Left lung (tissue), 10 donors: Measurements from ENCODE around the gene TRIM14. TPM values are rescaled to one million over a fixed set of nuclear protein-coding genes. Genes with fewer than 3 reads are reported as not detected.
"Not testable (repeated sequence)": the region's sequence is repeated elsewhere in the genome, so short reads cannot be mapped to it uniquely, and the experiment has no call there.

ENCODE experiments used
- ATAC-seq: fragments of 200-7000 bp; cut with Tn5 transposase; one replicate; pipeline ENCODE4 v1.9.1; 2020; ENCODE audit warnings: moderate library complexity
- DNase-seq, 4 donors: peaks; one replicate each; pipeline ENCODE4 v3.0.0-alpha.2; 2013 to 2020
- H3K27ac ChIP-seq, 2 donors: fragments of 200-600 bp; sonication (generic) in 1 of 2; one replicate each; pipeline versions ENCODE4 v1.5.0 to v1.8.0; 2020 to 2021
- H3K27me3 ChIP-seq, 2 donors: fragments of 200-600 bp; sonication (generic) in 1 of 2; one replicate each; pipeline versions ENCODE4 v1.5.0 to v1.8.0; 2020 to 2021
- H3K36me3 ChIP-seq, 2 donors: fragments of 200-600 bp; sonication (generic) in 1 of 2; one replicate each; pipeline versions ENCODE4 v1.5.0 to v1.8.0; 2020 to 2021
- H3K4me1 ChIP-seq, 2 donors: fragments of 200-600 bp; one replicate each; pipeline ENCODE4 v1.8.0; 2021
- H3K4me3 ChIP-seq, 2 donors: fragments of 200-600 bp; sonication (generic) in 1 of 2; one replicate each; pipeline versions ENCODE4 v1.5.0 to v1.8.0; 2020 to 2021; ENCODE audit warnings: mild to moderate bottlenecking in 1 of 2
- H3K9me3 ChIP-seq, 2 donors: fragments of 200-600 bp; sonication (generic) in 1 of 2; one replicate each; pipeline versions ENCODE4 v1.5.0 to v1.8.0; 2020 to 2021
- intact Hi-C, 2 donors: fragments of 100-400 bp; cut with DNase I; formaldehyde crosslinking; loops; one replicate each; pipeline versions ENCODE4 v1.11.2 to v1.14.2; 2022
- polyA plus RNA-seq, 6 donors: library from polyadenylated mRNA; unstranded; fragments of 120-200 nt; gene quantifications; one replicate each; pipeline ENCODE4 v1.2.1, GENCODE V29; 2013; ENCODE audit not compliant: insufficient read length in 6 of 6
- total RNA-seq, 2 donors: library from RNA; stranded (reverse); fragmentation: NEBNext Ultra II Directional; extraction: Animal tissue kit (Norgen Biotek cat#: 25700); gene quantifications; one replicate each; pipeline ENCODE4 v1.2.1, GENCODE V29; 2021
- TF ChIP-seq, protein P1 (sequence below), 2 donors: fragments of 200-600 bp; sonication (generic) in 1 of 2; IDR thresholded peaks; one replicate each; pipeline versions ENCODE4 v1.5.0 to v1.8.0; 2021; ENCODE audit warnings: antibody characterized with exemption in 2 of 2
- donor health status: DM: no; HTN: yes; CAD: no.
- donor health status: DM: no; HTN: no; CAD: no.

The TRIM14 gene
- total and polyA plus RNA-seq, 8 donors, result 9.0 to 37.2 (median 10.4) TPM

- ATAC-seq (no peak), DNase-seq (no peak)
- intact Hi-C loops, result no loop called here
- Histone ChIP-seq H3K27me3 (no peaks in the 10 kb centered on the region), H3K4me3 (no peak overlapping the region), H3K36me3 (peaks cover 0 to 44% of the 10 kb centered on the region in 2 donors), H3K27ac (no peak overlapping the region), H3K4me1 (peaks cover 5 to 44% of the 10 kb centered on the region in 2 donors), H3K9me3 (no peaks in the 10 kb centered on the region)
- TF ChIP-seq, protein P1, sequence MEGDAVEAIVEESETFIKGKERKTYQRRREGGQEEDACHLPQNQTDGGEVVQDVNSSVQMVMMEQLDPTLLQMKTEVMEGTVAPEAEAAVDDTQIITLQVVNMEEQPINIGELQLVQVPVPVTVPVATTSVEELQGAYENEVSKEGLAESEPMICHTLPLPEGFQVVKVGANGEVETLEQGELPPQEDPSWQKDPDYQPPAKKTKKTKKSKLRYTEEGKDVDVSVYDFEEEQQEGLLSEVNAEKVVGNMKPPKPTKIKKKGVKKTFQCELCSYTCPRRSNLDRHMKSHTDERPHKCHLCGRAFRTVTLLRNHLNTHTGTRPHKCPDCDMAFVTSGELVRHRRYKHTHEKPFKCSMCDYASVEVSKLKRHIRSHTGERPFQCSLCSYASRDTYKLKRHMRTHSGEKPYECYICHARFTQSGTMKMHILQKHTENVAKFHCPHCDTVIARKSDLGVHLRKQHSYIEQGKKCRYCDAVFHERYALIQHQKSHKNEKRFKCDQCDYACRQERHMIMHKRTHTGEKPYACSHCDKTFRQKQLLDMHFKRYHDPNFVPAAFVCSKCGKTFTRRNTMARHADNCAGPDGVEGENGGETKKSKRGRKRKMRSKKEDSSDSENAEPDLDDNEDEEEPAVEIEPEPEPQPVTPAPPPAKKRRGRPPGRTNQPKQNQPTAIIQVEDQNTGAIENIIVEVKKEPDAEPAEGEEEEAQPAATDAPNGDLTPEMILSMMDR (IDR thresholded peaks at IDR 0.05), result no peak
These were observed 5.8 kb upstream of the TRIM14 start for GRCh38 chr9:98124637-98125426.

DNA sequence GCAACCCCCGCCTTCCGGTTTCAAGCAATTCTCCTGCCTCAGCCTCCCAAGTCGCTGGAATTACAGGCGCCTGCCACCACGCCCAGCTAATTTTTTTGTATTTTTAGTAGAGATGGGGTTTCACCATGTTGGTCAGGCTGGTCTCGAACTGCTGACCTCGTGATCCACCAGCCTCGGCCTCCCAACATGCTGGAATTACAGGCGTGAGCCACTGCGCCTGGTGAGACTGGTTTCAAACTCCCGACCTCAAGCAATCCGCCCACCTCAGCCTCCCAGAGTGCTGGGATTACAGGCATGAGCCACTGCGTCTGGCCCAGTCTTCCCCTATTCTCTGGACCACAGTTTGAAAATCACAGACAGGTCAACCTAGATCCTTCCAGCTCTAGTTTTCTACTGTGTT, 5.1 kb upstream of the TRIM14 start:
- intact Hi-C loops, ATAC-seq, H3K27ac ChIP-seq, H3K4me3 ChIP-seq, H3K27me3 ChIP-seq, DNase-seq, H3K9me3 ChIP-seq: not testable (repeated sequence)
- Histone ChIP-seq H3K4me1 (peaks cover 5 to 45% of the 10 kb centered on the region in 2 donors), H3K36me3 (peaks cover 0 to 44% of the 10 kb centered on the region in 2 donors)

DNA sequence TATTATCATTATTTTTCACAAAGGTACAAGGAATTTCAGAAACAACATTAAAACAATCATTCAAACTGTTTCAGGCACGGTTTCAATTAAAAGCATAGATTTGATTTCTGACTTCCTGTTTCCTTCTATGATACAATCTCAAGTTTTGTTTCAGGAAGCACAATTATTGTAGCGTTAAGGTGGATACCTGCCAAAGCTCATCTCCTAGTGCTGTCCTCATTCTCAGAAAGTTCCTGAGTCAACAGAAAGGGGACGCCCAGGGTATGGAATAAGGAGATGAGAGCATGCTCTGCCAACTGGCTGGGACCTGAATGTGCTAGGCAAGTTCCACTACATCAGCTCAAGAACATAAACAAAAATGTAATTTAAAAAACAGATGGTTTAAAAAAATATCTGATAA, 2.0 kb upstream of the TRIM14 start:
- H3K36me3 ChIP-seq, result peaks cover 0 to 25% of the 10 kb centered on the region in 2 donors
- no peak overlapping the region for H3K4me3 ChIP-seq
- no peaks in the 10 kb centered on the region for H3K9me3 ChIP-seq
- peak; percentile 39 for ATAC-seq
- intact Hi-C loops, result no loop called here
- peaks cover 5 to 56% of the 10 kb centered on the region in 2 donors for H3K4me1 ChIP-seq
- H3K27me3 ChIP-seq, result no peaks in the 10 kb centered on the region
- TF ChIP-seq, protein P1 (IDR thresholded peaks at IDR 0.05), result no peak
- DNase-seq, result no peak
- H3K27ac ChIP-seq, result peak overlapping the region; percentile 59 to 94

DNA sequence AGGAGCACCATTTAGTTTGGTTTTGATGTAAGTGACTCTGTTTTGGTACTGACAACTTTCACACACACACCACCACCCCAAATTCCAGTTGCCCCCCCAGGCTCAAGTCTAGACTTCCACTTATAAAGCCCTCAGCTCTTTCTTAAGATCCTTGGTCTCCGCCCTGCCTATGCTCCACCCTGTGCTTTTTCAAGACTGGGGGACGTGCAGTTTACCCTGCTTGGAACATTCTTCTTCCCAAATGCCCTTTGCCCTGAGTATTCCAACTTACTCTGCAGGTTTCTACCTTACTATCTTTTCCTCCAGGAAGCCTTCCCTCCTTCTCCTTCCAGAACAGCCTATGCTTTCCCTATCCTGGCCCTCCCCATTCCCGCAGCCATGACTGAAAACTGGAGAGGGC, 1.5 kb upstream of the TRIM14 start:
- Histone ChIP-seq H3K36me3 (peaks cover 0 to 25% of the 10 kb centered on the region in 2 donors), H3K4me3 (no peak overlapping the region), H3K27me3 (no peaks in the 10 kb centered on the region), H3K9me3 (no peaks in the 10 kb centered on the region), H3K27ac (peak overlapping the region; percentile 59 to 94), H3K4me1 (peaks cover 5 to 56% of the 10 kb centered on the region in 2 donors)
- intact Hi-C loops, result no loop called here
- TF ChIP-seq, protein P1 (IDR thresholded peaks at IDR 0.05), result no peak
- DNase-seq, result no peak
- peak; percentile 45 for ATAC-seq

DNA sequence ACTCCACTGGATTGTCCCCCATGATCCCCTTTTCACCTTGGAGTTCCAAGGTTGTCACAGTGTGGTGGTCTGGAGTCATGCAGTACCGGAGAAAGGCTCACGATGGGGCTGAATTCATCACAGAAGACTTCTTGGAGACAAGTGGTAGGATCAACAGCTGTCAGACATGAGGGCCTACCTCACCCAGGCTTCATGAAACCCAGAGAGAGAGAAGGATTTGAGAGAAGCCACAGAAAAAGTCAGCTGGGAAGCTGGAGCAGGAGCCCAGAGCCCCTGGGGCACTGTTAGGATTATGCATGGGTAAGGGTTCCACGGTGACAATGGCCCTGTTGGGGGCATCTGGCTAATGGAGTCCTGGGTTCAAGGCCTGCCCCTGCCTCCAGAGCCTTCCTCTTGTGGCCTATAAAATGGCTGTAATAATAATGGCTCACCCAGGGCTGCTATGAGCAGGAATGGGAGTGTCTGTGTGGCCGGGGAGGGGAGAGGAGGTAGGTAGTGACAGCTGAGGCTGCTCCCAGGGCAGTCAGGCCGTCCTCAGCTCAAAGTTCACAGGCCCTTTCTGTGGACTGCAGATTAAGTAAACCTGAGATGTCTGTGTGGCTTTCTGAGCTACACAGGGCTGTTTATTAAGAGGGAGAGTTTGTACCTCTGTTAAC, 910 bp downstream of the TRIM14 start:
- TF ChIP-seq, protein P1 (IDR thresholded peaks at IDR 0.05), result peak in 1 of 2 donors; percentile 12
- Histone ChIP-seq H3K27ac (peak overlapping the region; percentile 77 to 94), H3K9me3 (no peaks in the 10 kb centered on the region), H3K36me3 (peaks cover 0 to 14% of the 10 kb centered on the region in 2 donors), H3K4me1 (peaks cover 5 to 58% of the 10 kb centered on the region in 2 donors), H3K27me3 (no peaks in the 10 kb centered on the region), H3K4me3 (peak overlapping the region; percentile 58 to 89)
- intact Hi-C loops, result no loop called here
- DNase-seq, result no peak
- ATAC-seq, result peak; percentile 8

GRCh38 chr9:98117097-98117496, 1.9 kb downstream of the TRIM14 start:
- intact Hi-C loops, result not testable (repeated sequence)
- Histone ChIP-seq H3K4me3 (peak overlapping the region in 1 of 2 donors; percentile 89), H3K27ac (peak overlapping the region in 1 of 2 donors; percentile 94)

More at GRCh38 chr9:98117097-98117496, 1.9 kb downstream of the TRIM14 start:
- ATAC-seq, H3K27me3 ChIP-seq, H3K9me3 ChIP-seq, DNase-seq: not testable (repeated sequence)
- Histone ChIP-seq H3K36me3 (peaks cover 0 to 14% of the 10 kb centered on the region in 2 donors), H3K4me1 (peaks cover 5 to 67% of the 10 kb centered on the region in 2 donors)
